HG02588 (cell line): Measurements from ENCODE around the gene BCL7B.
A peak's percentile ranks its signal among the peaks of the same experiment; 100 is the strongest.
"Not testable (repeated sequence)": the region's sequence is repeated elsewhere in the genome, so short reads cannot be mapped to it uniquely, and the experiment has no call there.

ENCODE experiments used
- ATAC-seq: cut with Tn5 transposase; IDR thresholded peaks from one replicate; pipeline ENCODE4 v1.9.1; 2021; ENCODE audit warnings: mild to moderate bottlenecking, moderate library complexity; ENCODE audit not compliant: unreplicated experiment

The BCL7B gene

DNA sequence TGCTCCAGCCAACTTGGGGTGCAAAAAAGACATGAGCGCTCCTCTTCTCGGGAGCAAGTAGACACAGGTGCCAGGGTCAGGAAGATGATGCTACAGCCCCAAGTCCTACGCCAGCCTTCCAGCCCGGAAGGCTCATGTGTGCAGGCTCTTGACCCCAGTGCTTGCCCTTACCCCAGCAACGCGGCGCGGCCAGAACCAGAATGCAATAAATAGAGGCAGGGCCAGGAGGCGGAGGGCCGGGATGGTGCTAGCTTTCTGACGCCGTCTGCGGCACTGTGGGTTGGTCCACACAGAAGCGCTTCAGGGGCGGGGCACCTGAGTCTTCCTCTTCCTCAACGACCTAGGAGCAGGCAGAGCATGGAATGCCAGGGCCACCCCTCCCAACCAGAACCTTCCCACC lies 20.4 kb downstream of the BCL7B start:
- ATAC-seq, result no peak

DNA sequence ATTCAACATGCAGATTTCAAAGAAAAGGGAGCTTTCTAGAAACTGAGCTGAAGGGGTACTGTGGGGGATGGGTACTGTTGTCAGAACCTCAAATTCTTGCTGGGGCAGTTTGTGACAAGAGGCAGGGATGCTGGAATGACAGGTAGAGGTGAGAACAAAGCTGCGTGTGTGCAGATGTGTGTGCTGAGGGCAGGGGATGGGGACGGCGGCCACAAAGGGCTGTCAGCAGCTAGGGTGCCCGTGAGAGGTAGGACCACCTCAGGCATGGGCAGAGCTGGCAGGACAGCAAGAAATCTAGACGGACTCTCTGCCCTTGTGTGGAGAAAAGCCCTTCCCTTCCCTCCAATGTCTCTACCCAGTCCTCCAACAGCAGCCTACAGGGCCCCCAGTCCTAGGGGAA lies 21.0 kb downstream of the BCL7B start:
- no peak for ATAC-seq

DNA sequence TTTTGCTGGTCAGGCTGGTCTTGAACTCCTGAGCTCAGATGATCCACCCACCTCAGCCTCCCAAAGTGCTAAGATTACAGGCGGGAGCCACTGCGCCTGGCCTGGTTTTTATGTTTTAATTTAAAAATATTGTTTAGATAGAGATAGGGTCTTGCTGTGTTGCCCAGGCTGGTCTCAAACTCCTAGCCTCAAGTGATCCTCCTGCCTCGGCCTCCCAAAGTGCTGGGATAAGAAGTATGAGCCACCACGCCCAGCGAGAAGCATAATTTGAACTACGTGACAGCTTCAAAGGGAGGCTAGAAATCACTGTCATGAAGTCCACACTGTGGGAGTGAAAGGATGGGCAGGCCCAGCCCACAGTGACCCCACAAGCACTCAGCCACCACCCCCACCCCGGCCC lies 21.6 kb downstream of the BCL7B start:
- not testable (repeated sequence) for ATAC-seq

DNA sequence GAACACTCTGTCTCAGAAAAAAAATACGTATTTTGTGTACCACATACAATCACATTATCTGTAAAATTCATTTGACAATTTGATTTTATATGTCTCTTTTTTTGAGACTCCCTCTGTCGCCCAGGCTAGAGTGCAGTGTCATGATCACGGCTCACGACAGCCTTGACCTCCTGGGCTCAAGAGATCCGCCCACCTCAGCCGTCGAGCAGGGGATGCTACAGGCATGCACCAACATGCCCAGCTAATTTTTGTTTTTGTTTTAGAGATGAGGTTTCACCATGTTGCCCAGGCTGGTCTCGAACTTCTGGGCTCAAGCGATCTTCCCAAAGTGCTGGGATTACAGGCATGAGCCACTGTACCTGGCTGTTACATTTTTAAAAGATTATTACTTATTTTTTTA lies 23.7 kb downstream of the BCL7B start:
- ATAC-seq, result no peak

DNA sequence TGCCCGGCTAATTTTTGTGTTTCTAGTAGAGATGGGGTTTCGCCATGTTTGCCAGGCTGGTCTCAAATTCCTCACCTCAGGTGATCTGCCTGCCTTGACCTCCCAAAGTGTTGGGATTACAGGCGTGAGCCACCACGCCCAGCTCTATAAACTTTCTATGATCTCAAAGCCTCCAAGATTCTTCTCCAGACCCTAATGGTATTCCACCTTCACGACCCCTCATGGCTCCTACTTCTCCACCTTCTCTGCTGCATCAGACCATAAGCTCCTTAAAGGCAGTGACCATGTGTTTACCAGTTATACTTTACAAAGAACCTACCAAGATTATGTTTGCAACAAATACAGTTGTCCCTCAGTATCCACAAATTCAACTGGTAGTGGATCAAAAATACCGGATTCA lies 25.3 kb downstream of the BCL7B start:
- no peak for ATAC-seq

DNA sequence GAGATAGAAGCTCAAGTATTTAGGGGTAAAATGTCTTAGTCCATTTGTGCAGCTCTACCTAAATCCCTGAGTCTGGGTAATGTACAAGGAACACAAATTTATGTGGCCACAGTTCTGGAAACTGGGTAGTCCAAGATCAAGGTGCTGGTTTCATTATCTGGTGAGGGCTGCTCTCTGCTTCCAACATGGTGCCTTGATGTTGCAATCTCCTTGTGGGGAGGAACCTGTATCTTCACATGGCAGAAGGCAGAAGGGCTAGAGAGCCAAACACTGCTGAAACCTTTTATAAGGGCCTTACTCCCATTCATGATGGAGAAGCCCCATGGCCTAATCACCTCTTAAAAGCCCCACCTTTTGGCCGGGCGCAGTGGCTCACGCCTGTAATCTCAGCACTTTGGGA lies 26.7 kb downstream of the BCL7B start:
- ATAC-seq, result no peak

DNA sequence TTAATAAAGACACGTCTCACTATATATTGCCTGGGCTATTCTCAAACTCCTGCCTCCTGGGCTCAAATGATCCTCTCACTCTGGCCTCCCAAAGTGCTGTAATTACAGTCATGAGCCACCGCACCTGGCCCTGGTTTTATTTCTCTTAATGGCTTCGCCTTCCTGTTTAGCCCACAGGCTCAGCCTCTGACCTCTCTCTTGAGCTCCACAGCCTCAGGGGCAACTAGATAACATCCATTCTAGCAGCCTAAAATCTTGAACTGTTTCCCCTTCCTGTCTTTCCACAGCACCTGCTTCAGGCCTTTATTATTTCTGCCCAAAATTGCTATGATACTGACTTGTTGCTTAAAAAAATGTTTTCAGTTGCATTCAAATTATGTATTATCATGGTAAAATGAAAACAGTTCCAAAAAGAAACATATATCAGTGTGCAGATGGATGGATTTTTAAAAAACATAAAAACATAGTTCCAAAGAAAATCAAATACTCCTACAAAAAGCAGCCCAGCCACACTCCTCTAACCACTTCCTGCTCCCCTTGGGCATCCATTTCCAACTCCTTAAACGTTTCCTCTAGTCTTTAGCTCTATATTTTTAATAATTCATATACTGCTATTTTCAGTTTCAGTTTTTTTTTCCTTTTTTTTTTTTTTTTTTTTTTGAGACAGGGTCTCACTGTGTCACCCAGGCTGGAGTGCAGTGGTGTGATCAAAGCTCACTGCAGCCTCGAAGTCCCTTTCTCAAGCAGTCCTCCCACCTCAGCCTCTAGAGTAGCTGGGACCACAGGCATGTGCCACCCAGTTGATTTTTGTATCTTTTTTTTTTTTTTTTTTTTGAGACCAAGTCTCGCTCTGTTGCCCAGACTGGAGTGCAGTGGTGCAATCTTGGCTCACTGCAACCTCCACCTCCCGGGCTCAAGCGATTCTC lies 30.3 kb downstream of the BCL7B start:
- ATAC-seq, result no peak

DNA sequence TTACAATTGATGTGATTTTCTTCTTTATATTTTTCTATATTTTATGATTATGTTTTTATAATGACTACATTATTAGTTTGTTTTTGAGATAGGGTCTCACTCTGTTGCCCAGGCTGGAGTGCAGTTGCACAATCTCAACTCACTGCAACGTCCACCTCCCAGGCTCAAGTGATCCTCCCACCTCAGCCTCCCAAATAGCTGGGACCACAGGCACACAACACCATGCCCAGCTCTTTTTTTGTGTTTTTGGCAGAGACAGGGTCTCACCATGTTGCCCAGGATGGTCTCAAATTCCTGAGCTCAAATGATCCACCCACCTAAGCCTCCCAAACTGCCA lies 31.4 kb downstream of the BCL7B start:
- ATAC-seq, result not testable (repeated sequence)

DNA sequence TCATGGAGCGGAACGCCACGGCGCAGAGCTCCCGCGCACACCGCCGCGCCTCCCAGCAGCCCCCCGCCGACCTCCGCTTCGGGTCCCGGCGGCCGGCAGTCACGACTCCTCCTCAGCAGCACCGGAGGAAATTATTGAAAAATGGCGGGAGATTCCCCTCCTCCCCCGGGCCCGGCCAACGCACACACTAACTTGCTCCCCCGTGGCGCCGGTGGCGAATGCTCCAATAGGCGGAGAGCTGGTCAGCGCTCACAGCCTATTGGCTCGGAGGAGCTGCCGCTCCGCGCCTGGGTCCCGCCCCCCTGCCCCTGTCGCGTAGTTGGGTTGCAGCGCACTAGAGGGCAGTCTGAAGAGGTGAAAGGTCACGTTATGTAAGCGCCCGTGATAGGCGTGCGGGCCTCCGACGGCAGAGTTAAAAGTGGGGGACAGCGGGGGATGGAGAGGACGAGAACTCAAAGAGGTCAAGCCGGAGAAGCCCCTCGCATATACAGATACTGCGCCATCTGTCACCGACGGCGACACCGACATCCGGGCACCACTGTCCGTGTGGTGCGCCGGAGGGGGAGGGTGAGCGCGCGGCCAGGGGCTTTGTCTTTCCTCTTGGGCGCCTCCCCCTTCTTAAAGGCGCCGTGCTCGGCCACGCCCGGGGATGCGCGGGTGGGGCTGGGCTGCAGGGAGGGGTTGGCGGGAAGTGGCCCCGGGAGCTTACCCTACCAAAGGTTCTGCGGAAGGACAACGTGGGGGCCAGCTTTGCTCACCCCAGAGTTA lies 35.2 kb downstream of the BCL7B start, which contains the start of gene BAZ1B:
TSS of gene BAZ1B (minus strand) at position 189 of the 768 bp plus-strand sequence. CDS start 360 bp downstream, outside the sequence.
- peak; percentile 82 for ATAC-seq

DNA sequence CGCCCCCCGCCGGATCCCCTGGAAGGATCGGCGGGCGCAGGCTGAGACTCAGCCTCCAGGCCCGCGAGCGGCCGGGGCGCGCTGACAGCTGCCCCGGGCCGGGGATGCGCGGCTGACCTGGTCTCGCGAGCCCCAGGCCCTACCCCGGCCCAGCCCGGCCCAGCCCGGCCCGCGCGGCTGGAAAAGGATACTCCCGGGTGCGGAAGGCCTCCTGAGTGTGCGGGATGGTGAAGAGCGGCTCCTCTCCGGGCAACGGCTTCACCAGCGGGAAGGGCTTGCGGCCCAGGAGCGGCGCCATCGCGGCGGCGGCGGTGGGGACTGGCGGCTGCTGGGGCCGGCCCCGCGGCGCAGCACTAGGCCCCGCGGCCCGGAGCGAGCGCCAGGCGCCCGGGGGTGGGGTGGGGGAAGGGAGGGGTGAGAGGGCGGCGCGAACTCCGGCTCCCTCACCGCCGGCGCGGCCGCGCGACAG lies 35.8 kb downstream of the BCL7B start:
- ATAC-seq, result peak; percentile 44

DNA sequence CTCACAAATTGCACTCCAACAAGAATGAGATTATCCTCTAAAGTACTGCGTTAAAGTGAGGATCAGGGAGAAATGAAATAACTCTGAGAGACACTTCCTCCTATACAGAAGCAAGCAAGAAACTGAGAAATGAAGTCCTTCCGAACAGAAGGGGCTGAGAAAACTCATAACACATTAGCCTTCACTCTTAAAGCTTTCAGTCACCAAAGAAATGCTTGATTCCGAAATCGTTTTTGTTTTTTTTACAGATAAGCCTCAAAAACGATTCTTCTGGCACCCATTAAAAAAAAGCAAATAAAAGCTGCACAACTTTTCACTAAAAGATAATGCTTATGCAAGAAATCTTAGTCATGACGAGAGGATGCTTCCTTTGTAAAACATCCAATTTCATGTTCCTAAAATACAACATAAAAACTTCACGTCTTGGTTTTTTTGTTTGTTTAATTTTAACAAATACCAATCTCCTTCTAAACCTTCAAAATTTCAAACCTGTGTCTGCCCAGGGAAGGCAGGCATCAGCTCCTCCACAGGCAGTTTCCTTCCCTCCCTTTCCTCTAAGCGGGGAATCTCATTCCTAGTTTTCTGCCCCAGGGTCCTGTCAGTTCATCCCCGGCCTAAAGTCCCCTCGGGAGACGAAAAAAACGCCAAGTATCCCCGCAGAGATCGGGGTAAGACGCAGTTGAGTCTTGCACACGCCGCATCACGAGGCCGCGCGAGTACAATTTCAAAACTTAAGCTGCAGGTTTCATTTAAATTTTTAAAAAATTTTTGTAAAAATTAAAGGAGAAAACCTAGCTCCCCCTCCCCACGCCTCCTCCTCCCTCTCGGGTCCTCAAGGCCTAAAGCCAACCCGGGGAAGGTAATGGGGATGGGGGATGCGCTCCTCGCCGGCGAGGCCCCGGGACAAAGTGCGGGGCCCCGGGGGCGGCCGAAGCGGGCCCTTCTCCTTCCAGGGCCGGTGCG lies 36.5 kb downstream of the BCL7B start:
- ATAC-seq, result peak; percentile 3

DNA sequence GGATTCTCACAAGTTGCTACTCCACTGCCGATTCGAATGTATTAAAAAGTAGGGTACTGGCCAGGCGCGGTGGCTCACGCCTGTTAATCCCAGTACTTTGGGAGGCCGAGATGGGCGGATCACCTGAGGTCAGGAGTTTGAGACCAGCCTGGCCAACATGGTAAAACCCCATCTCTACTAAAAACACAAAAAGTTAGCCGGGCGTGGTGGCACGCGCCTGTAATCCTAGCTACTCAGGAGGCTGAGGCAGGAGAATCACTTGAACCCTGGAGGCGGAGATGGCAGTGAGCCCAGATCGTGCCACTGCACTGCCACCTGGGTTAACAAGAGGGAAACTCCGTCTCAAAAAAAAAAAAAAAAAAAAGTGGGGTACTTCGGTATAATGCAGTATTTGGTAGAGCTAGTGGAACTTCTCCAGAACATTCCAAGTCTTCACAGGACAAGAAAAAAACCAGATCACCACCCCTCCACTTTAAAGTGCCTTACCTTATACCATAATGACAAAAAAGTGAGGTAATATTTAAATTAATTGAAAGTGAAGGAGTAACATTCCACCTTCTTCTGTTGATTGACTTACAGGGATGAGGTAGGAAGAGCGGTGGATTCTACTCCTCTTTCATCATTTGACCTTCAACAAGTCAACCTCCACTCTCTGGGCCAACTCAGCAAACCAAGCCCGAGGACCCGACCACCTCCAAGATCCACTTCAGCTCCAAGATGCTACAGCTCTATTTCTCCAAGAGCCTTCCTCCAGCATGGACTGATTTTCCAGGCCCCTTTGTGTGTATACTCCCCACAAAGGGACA lies 37.4 kb downstream of the BCL7B start:
- no peak for ATAC-seq

DNA sequence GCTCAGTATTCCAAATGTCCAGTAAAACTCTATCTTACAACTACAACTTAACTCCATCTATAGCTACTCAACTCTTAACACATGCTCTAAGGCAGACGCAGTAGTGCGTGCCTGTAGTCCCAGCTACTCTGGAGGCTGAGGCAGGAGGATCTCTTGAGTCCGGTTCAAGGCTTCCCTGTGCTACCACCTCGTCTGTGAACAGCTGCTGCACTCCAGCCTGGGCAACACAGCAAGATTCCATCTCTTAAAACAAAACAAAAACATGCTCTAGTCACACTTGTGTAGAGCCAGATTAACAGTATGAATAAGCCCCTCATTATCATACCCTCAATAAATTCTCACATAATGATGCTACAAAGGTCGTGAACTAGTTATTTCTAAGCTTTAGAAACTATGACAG lies 39.0 kb downstream of the BCL7B start:
- ATAC-seq, result no peak

DNA sequence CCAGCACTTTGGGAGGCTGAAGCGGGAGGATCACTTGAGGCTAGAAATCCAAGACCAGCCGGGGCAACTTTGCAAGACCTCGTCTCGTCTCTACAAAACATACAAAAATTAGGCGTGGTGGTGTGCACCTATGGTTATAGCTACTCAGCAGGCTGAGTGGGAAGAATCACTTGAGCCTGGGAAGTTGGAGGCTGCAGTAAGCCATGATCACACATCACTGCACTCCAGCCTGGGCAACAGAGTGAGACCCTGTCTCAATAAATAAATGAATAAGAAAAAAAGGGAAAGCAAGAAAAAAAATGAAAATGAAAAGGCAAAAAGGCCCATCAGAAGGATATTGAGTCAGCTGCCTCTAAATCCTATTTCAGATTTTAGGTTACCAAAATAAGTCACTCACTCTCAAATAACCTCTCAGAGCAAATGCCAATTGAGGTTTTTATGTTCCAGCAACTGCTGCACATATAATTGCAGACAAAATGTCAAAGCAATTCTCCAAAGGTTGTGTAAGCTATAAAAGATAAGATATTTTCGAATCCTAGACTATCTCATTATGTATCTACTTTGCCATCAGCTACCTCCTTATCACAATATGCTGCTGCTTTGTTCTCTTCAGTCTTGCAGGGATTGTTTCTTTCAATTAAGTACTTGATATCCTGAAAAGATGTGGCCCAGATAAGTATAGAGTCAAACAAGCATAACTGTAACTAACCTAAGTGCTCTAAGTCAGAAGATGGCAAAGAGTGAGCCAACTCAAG lies 40.1 kb downstream of the BCL7B start:
- no peak for ATAC-seq

DNA sequence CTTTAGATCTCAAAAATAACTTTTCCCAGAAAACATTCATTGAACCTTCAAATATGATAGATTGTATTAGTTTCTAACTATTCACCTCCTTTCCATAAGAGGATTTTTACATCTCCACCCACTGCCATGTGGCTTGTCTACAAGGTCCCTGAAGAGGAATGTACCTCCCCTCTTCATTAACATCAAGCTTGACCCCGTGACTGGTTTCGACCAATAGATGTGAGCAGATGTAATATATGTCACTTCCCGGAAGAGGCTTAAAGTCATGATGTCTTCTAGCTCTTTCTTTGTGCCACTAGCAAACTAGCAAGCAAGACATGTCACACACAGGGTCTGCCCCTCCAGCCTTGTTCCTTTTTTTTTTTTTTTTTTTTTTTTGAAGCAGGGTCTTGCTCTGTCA lies 42.3 kb downstream of the BCL7B start:
- ATAC-seq, result no peak

DNA sequence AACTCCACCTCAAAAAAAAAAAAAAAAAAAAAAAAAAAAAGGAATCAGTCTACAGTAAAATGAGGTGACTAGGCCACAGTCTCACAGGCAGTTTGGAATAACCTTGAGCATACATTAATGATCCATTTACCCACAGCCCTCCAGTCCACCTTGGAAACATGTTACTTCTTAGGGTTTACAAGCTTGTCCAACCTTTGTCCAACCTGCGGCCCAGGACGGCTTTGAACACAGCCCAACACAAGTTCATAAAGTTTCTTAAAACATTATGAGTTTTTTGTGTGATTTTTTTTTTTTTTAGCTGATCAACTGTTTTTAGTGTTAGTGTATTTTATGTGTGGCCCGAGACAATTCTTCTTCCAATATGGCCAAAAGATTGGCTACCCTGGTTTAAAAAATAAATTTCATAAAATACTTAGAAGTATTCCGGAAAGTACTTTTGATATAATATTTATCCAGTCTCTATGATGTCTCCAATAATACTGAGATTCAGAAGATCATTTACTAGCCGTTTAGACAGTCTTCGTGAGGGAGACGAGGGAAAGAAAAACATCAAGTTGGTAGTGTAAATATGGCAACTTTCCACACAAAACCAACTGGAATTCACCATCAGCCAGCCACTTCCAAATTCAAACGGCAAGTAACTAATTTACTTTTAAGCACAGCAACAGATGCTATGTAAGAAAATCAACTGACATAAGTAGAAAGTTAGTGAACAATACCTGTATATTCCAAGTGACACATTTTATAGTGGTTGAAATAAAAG lies 45.3 kb downstream of the BCL7B start:
- ATAC-seq, result no peak

DNA sequence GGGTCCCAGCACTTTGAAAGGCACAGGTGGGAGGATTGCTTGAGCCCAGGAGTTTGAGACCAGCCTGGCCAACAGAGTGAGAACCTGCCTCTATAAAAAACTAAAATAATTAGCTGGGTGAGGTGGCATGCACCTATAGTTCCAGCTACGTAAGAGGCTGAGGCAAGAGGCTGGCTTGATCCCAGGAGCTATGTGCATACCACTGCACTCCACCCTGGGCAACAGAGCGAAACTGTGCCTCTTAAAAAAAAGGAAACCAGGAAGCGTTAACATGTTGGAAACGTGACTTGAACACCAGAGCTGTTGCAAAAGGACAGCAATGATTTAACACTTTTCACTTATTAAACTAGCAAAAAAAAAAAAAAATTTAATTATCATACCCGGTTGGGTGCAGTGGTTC lies 48.0 kb downstream of the BCL7B start:
- ATAC-seq, result no peak

DNA sequence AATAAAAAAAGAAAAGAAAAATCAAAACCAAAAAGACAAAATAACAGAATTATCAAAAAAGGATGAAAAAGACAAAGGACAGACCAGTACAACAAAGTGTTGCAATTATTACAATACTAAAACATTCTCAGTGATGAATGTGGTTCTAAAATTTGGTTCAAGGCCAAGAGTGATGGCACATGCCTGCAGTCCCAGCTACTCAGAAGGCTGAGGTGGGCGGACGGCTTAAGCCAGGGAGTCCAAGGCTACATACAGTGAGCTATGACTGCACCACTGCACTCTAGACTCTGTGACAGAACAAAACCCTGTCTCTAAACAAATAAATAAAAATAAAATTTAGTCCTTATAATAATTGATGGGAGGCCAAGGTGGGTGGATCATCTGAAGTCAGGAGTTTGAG lies 49.9 kb downstream of the BCL7B start:
- ATAC-seq, result no peak

DNA sequence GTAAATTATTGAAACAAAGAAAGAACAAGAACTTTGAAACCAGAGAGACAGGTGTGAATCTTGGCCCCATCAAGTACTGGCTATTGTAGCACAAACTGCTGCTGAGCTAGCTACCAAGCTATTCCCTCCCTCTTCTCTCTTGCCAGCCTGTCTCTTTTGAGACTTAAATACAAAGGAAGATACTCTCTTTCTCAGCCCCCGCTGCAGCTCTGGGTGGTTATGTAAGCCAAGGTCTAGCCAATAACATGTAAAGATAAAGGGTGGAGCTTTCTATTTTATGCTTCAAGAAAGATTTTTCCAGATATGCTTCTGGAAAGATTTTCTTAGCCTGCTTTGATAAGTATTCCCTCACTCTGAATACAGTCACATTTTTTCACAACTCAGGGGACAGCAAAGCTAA lies 52.6 kb downstream of the BCL7B start:
- ATAC-seq, result no peak
